ENCODE measurements around the gene C11orf52.

Gene C11orf52

GRCh38 chr11:111939836-111940604 is 21.3 kb downstream of the C11orf52 start:
- no peak for DNase-seq

GRCh38 chr11:111941963-111942362 is 23.2 kb downstream of the C11orf52 start:
- DNase-seq: peak; percentile 82

- no peak for DNase-seq
These were observed 24.1 kb downstream of the C11orf52 start for GRCh38 chr11:111942829-111943228.

- no peak for DNase-seq
These were observed 25.4 kb downstream of the C11orf52 start for GRCh38 chr11:111944139-111944538.

GRCh38 chr11:111944651-111945051 is 25.9 kb downstream of the C11orf52 start:
- no peak for DNase-seq

- no peak for DNase-seq
These were observed 26.5 kb downstream of the C11orf52 start for GRCh38 chr11:111945198-111945597.

- DNase-seq: no peak
These were observed 27.8 kb downstream of the C11orf52 start for GRCh38 chr11:111946499-111946898.

GRCh38 chr11:111947143-111947542 is 28.4 kb downstream of the C11orf52 start:
- DNase-seq: no peak

GRCh38 chr11:111949519-111950426 is 31.1 kb downstream of the C11orf52 start:
- no peak for DNase-seq

GRCh38 chr11:111951565-111951964 is 32.9 kb downstream of the C11orf52 start:
- no peak for DNase-seq

GRCh38 chr11:111954154-111954553 is 35.4 kb downstream of the C11orf52 start:
- no peak for DNase-seq

- no peak for DNase-seq
These were observed 39.1 kb downstream of the C11orf52 start for GRCh38 chr11:111957663-111958444.

GRCh38 chr11:111960916-111961315 is 42.2 kb downstream of the C11orf52 start:
- DNase-seq: no peak

- no peak for DNase-seq
These were observed 42.9 kb downstream of the C11orf52 start for GRCh38 chr11:111961389-111962300.

GRCh38 chr11:111963931-111964340 is 45.2 kb downstream of the C11orf52 start:
- no peak for DNase-seq

GRCh38 chr11:111966678-111967077 is 48.0 kb downstream of the C11orf52 start:
- peak; percentile 28 for DNase-seq

- DNase-seq: no peak
These were observed 48.9 kb downstream of the C11orf52 start for GRCh38 chr11:111967649-111968048.

- DNase-seq: no peak
These were observed 50.6 kb downstream of the C11orf52 start for GRCh38 chr11:111969344-111969743.

GRCh38 chr11:111974446-111974845 is 55.7 kb downstream of the C11orf52 start:
- DNase-seq: no peak

- no peak for DNase-seq
These were observed 56.5 kb downstream of the C11orf52 start for GRCh38 chr11:111975076-111975806.

GRCh38 chr11:111976119-111976766 is 57.5 kb downstream of the C11orf52 start:
- DNase-seq: no peak
